ENCODE data around the gene ABL1.

GRCh38 chr9:130918101-130918825 lies 83.2 kb downstream of the ABL1 start:
- TF ChIP-seq ZBTB44 (CRISPR knock-in tag; IDR thresholded peaks at IDR 0.05) (no peak), PAXIP1 (CRISPR knock-in tag; conservative IDR thresholded peaks at IDR 0.05) (no peak), SMYD3 (CRISPR knock-in tag; IDR thresholded peaks at IDR 0.05) (no peak), ZNF263 (CRISPR knock-in tag; IDR thresholded peaks at IDR 0.05) (no peak), CTCF (CRISPR knock-in tag; IDR thresholded peaks at IDR 0.05) (no peak), KLF6 (CRISPR knock-in tag; IDR thresholded peaks at IDR 0.05) (no peak), ZNF501 (CRISPR knock-in tag; IDR thresholded peaks at IDR 0.05) (no peak), GABPA (IDR thresholded peaks at IDR 0.05; ENCODE audit: low read depth, low read length) (no peak), GABPA (CRISPR knock-in tag; IDR thresholded peaks at IDR 0.05; ENCODE audit: low read depth) (no peak), HNF1B (CRISPR knock-in tag; IDR thresholded peaks at IDR 0.05) (no peak), SUZ12 (IDR thresholded peaks at IDR 0.05; ENCODE audit: low read depth, low read length) (no peak), SIN3B (IDR thresholded peaks at IDR 0.05; ENCODE audit: low read length) (no peak), ARID3A (IDR thresholded peaks at IDR 0.05; ENCODE audit: low read depth, low read length) (no peak), NR2C2 (CRISPR knock-in tag; IDR thresholded peaks at IDR 0.05; ENCODE audit: borderline replicate concordance) (no peak)

All from HepG2 (cell line).